OCI-LY3 (cell line): ENCODE data around the gene COL1A1.

ENCODE experiments used
- H2AFZ ChIP-seq: fragments of 200-600, 300-600 bp; shearing (Covaris generic); 2 replicates; pipeline ENCODE4 v1.6.0; 2014; ENCODE audit warnings: antibody characterized with exemption, low read depth, low read length
- H3K27ac ChIP-seq: fragments of 200-600, 300-600 bp; sonication (generic); 2 replicates; pipeline ENCODE4 v1.5.1; 2014; ENCODE audit warnings: mild to moderate bottlenecking, low read length, moderate library complexity, mixed read lengths
- H3K27me3 ChIP-seq: fragments of 200-600, 300-600 bp; sonication (generic); 2 replicates; pipeline ENCODE4 v1.6.1; 2014; ENCODE audit warnings: low read depth, low read length, mixed read lengths
- H3K36me3 ChIP-seq: fragments of 200-600, 300-600 bp; sonication (generic); replicated peaks from 2 replicates; pipeline ENCODE3; 2014; ENCODE audit warnings: low read depth, low read length, mixed read lengths
- H3K4me1 ChIP-seq: fragments of 300-600, 200-600 bp; sonication (generic); 2 replicates; pipeline ENCODE4 v1.6.1; 2014; ENCODE audit warnings: low read length, mixed read lengths
- H3K4me2 ChIP-seq: fragments of 200-600, 300-600 bp; sonication (generic); 2 replicates; pipeline ENCODE4 v1.6.1; 2014; ENCODE audit warnings: low read length, mixed read lengths
- H3K4me3 ChIP-seq: fragments of 300-600, 200-600 bp; sonication (generic); 2 replicates; pipeline ENCODE4 v1.5.1; 2014; ENCODE audit warnings: antibody characterized with exemption, mild to moderate bottlenecking, low read length, moderate library complexity
- H3K79me2 ChIP-seq: fragments of 300-600, 200-600 bp; shearing (Covaris generic); 2 replicates; pipeline ENCODE4 v1.6.1; 2014; ENCODE audit warnings: mild to moderate bottlenecking, low read length, mixed read lengths
- H3K9ac ChIP-seq: fragments of 300-600, 200-600 bp; shearing (Covaris generic); 2 replicates; pipeline ENCODE4 v1.6.0; 2014; ENCODE audit warnings: mild to moderate bottlenecking, low read length, moderate library complexity
- H3K9me3 ChIP-seq: fragments of 200-600, 300-600 bp; shearing (Covaris generic); 2 replicates; pipeline ENCODE4 v1.6.1; 2014; ENCODE audit warnings: low read length, mixed read lengths; ENCODE audit not compliant: insufficient read depth
- H4K20me1 ChIP-seq: fragments of 200-600, 300-600 bp; sonication (generic); 2 replicates; pipeline ENCODE4 v1.6.1; 2016; ENCODE audit warnings: low read length, mixed read lengths; ENCODE audit not compliant: insufficient read depth
- CTCF ChIP-seq: fragments of 200-600, 300-600 bp; sonication (generic); IDR thresholded peaks from 2 replicates; pipeline ENCODE4 v1.5.1; 2014; ENCODE audit warnings: antibody characterized with exemption, low read length, low read depth
- EZH2phosphoT487 ChIP-seq: fragments of 200-600 bp; shearing (Covaris generic); IDR thresholded peaks from 2 replicates; pipeline ENCODE4 v1.6.1; 2018; ENCODE audit warnings: antibody characterized with exemption, mixed run types, low read depth

Gene COL1A1

GRCh38 chr17:50207792-50208567 is 6.5 kb upstream of the COL1A1 start:
- H3K79me2 ChIP-seq = no peaks in the 10 kb centered on the region
- TF ChIP-seq EZH2phosphoT487 (no peak), CTCF (no peak)
- no peaks in the 10 kb centered on the region for H4K20me1 ChIP-seq
- no peak overlapping the region for H3K4me2 ChIP-seq
- no peaks in the 10 kb centered on the region for H3K36me3 ChIP-seq
- H3K27me3 ChIP-seq = peaks cover 61% of the 10 kb centered on the region
- no peak overlapping the region for H3K27ac ChIP-seq
- H2AFZ ChIP-seq = no peak overlapping the region
- H3K9ac ChIP-seq = no peak overlapping the region
- no peak overlapping the region for H3K4me3 ChIP-seq
- peaks cover 9% of the 10 kb centered on the region for H3K4me1 ChIP-seq
- H3K9me3 ChIP-seq = no peaks in the 10 kb centered on the region

GRCh38 chr17:50207315-50207714 is 5.9 kb upstream of the COL1A1 start:
- Histone ChIP-seq H3K4me2 (no peak overlapping the region), H3K4me3 (no peak overlapping the region)

GRCh38 chr17:50206604-50207293 is 5.3 kb upstream of the COL1A1 start:
- Histone ChIP-seq H2AFZ (no peak overlapping the region), H4K20me1 (no peaks in the 10 kb centered on the region), H3K27me3 (peaks cover 66% of the 10 kb centered on the region), H3K27ac (no peak overlapping the region), H3K4me1 (0 out of 2 replicates have a peak, but pooled peaks cover 3% of the 10 kb centered on the region), H3K9ac (no peak overlapping the region), H3K4me2 (peak overlapping the region; percentile 37), H3K4me3 (no peak overlapping the region; the same call in 1 of the 2 replicates), H3K36me3 (no peaks in the 10 kb centered on the region), H3K79me2 (no peaks in the 10 kb centered on the region), H3K9me3 (no peaks in the 10 kb centered on the region)
- TF ChIP-seq CTCF (no peak), EZH2phosphoT487 (no peak)

More at GRCh38 chr17:50207315-50207714, 5.9 kb upstream of the COL1A1 start:
- peaks cover 66% of the 10 kb centered on the region for H3K27me3 ChIP-seq
- no peaks in the 10 kb centered on the region for H4K20me1 ChIP-seq
- H3K79me2 ChIP-seq = no peaks in the 10 kb centered on the region
- H3K9me3 ChIP-seq = no peaks in the 10 kb centered on the region
- H3K9ac ChIP-seq = no peak overlapping the region
- 0 out of 2 replicates have a peak, but pooled peaks cover 4% of the 10 kb centered on the region for H3K4me1 ChIP-seq
- no peak overlapping the region for H3K27ac ChIP-seq
- TF ChIP-seq EZH2phosphoT487 = no peak
- H3K36me3 ChIP-seq = no peaks in the 10 kb centered on the region
- H2AFZ ChIP-seq = no peak overlapping the region

GRCh38 chr17:50205963-50206505 is 4.6 kb upstream of the COL1A1 start:
- H3K9me3 ChIP-seq = no peaks in the 10 kb centered on the region
- H3K79me2 ChIP-seq = no peaks in the 10 kb centered on the region
- H4K20me1 ChIP-seq = no peaks in the 10 kb centered on the region
- no peak overlapping the region for H3K9ac ChIP-seq
- H3K4me2 ChIP-seq = no peak overlapping the region
- no peak overlapping the region for H2AFZ ChIP-seq
- H3K4me3 ChIP-seq = no peak overlapping the region
- no peak overlapping the region for H3K27ac ChIP-seq
- no peaks in the 10 kb centered on the region for H3K36me3 ChIP-seq
- H3K4me1 ChIP-seq = peaks cover 6% of the 10 kb centered on the region; the same call in 1 of the 2 replicates
- peaks cover 70% of the 10 kb centered on the region for H3K27me3 ChIP-seq
- TF ChIP-seq EZH2phosphoT487 (no peak), CTCF (no peak)
